Measurements from ENCODE around the gene HBA2. TPM values are rescaled to one million over a fixed set of nuclear protein-coding genes. Genes with fewer than 3 reads are reported as not detected.

HBA2 gene
- total RNA-seq, 1 experiment from 2014 or later: not detected

DNA sequence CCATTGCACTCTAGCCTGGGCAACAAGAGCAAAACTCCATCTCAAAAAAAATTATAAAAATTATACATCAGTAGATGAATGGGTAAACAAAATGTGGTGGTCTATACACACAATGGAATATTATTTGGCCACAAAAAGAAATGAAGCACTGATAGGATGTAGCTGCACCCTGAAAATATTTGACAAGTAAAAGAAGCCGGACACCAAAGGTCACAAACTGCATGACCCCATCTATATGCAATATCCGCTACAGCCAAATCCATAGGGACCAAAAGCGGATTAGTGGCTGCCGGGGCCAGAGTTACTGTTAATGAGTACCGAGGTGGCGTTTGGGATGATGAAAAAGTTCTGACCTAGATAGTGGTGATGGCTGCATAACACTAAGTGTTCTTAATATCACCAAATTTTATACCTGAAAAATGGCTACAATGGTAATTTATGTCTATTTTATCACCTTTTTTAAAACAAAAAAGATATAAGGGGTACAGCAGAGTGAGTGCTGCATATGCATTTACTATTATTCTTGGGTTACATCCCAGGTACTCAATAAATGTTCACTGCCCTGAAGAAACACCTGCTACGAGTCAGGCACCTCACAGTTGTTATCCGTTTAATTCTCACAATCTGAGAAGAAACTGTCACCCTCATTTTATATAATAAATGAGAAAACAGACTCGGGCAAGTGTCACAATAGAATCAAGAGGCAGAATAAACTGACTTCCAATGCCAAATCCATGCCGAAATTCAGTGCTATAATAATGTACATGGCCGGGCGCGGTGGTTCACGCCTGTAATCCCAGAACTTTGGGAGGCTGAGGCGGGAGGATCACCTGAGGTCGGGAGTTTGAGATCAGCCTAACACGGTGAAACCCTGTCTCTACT is 6.8 kb downstream of the HBA2 start:
- Histone ChIP-seq H3K9ac (ENCODE audit: low read length) (no peak overlapping the region), H3K9me2 (replicated peaks; ENCODE audit: low read length) (no peaks in the 10 kb centered on the region), H3K27me3 (ENCODE audit: low read length) (peaks cover 17% of the 10 kb centered on the region), H3K4me3 (ENCODE audit: low read length) (no peak overlapping the region), H3F3A (ENCODE audit: low read length, unreplicated experiment) (no peaks in the 10 kb centered on the region), H2AFZ (ENCODE audit: low read length) (no peak overlapping the region), H3K36me3 (ENCODE audit: low read depth, low read length) (no peaks in the 10 kb centered on the region), H3K79me2 (ENCODE audit: low read length) (no peaks in the 10 kb centered on the region), H3K4me2 (ENCODE audit: low read length) (no peak overlapping the region), H3K9me3 (ENCODE audit: low read length) (no peaks in the 10 kb centered on the region), H3K27ac (ENCODE audit: low read length) (no peak overlapping the region), H3K4me1 (ENCODE audit: insufficient read depth, low read length) (peaks cover 5% of the 10 kb centered on the region; the same call in 1 of the 2 replicates), H4K20me1 (ENCODE audit: low read length) (no peaks in the 10 kb centered on the region)
- TF ChIP-seq EZH2 (IDR thresholded peaks at IDR 0.05; ENCODE audit: low read length, unreplicated experiment) (no peak), EZH2phosphoT487 (IDR thresholded peaks at IDR 0.05; ENCODE audit: borderline replicate concordance, low read length) (no peak)
- TF ChIP-seq, protein P1, sequence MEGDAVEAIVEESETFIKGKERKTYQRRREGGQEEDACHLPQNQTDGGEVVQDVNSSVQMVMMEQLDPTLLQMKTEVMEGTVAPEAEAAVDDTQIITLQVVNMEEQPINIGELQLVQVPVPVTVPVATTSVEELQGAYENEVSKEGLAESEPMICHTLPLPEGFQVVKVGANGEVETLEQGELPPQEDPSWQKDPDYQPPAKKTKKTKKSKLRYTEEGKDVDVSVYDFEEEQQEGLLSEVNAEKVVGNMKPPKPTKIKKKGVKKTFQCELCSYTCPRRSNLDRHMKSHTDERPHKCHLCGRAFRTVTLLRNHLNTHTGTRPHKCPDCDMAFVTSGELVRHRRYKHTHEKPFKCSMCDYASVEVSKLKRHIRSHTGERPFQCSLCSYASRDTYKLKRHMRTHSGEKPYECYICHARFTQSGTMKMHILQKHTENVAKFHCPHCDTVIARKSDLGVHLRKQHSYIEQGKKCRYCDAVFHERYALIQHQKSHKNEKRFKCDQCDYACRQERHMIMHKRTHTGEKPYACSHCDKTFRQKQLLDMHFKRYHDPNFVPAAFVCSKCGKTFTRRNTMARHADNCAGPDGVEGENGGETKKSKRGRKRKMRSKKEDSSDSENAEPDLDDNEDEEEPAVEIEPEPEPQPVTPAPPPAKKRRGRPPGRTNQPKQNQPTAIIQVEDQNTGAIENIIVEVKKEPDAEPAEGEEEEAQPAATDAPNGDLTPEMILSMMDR (conservative IDR thresholded peaks at IDR 0.05; ENCODE audit: low read depth, low read length): no peak
- no TSS peak for BruUV-seq (replicated peaks)
- DNase-seq: no peak
- ChIA-PET POLR2A (ENCODE audit: unreplicated experiment) (no interaction called here), CTCF (no interaction called here)
- intact Hi-C loops (cut with micrococcal nuclease): loop anchor here (2.0 kb wide), 1 partner anchor 73 kb away; no protein-coding TSS in a partner anchor
- ATAC-seq: no peak

DNA sequence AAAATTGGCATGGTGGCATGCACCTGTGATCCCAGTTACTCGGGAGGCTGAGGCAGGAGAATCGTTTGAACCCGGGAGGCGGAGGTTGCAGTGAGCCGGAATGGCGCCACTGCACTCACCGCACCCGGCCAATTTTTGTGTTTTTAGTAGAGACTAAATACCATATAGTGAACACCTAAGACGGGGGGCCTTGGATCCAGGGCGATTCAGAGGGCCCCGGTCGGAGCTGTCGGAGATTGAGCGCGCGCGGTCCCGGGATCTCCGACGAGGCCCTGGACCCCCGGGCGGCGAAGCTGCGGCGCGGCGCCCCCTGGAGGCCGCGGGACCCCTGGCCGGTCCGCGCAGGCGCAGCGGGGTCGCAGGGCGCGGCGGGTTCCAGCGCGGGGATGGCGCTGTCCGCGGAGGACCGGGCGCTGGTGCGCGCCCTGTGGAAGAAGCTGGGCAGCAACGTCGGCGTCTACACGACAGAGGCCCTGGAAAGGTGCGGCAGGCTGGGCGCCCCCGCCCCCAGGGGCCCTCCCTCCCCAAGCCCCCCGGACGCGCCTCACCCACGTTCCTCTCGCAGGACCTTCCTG is 7.5 kb downstream of the HBA2 start, which contains the start of gene HBQ1:
Gene HBQ1 (plus strand): TSS at position 359 of the 575 bp plus-strand sequence. CDS start 28 bp downstream, at position 387.
- CTCF ChIA-PET: no interaction called here
- no peak for DNase-seq
- no peak within 1 kb of the TSS for H3K9ac ChIP-seq (ENCODE audit: low read length)

DNA sequence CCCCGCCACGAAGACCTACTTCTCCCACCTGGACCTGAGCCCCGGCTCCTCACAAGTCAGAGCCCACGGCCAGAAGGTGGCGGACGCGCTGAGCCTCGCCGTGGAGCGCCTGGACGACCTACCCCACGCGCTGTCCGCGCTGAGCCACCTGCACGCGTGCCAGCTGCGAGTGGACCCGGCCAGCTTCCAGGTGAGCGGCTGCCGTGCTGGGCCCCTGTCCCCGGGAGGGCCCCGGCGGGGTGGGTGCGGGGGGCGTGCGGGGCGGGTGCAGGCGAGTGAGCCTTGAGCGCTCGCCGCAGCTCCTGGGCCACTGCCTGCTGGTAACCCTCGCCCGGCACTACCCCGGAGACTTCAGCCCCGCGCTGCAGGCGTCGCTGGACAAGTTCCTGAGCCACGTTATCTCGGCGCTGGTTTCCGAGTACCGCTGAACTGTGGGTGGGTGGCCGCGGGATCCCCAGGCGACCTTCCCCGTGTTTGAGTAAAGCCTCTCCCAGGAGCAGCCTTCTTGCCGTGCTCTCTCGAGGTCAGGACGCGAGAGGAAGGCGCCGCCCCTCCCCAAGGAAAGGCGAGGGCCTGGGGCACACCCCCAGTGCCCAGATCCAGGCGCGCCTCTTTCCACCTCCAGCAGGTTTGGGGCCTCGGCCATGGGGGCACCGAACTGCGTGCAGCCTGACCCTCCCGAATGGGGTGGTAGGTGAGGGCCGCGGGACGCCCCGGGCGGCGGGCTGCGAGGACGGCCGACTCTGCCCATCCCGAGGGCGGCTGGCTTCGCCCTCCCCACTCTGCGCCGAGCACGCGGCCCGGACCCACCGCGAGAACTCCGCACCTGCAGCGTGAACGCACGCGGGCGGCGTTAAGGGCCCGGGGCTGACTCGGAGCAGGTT is 8.2 kb downstream of the HBA2 start:
- peak overlapping the region; percentile 81 for H2AFZ ChIP-seq (ENCODE audit: low read length)
- BruUV-seq (replicated peaks): no TSS peak
- peak overlapping the region; percentile 76 for H3K4me2 ChIP-seq (ENCODE audit: low read length)
- ChIA-PET POLR2A (ENCODE audit: unreplicated experiment) (no interaction called here), CTCF (interaction anchor here (0.8 kb wide), 1 partner anchor 74 kb away, joined by 3 read pairs; no protein-coding TSS in a partner anchor)
- no peak overlapping the region for H3K27ac ChIP-seq (ENCODE audit: low read length)
- H3K36me3 ChIP-seq (ENCODE audit: low read depth, low read length): no peaks in the 10 kb centered on the region
- TF ChIP-seq EZH2phosphoT487 (IDR thresholded peaks at IDR 0.05; ENCODE audit: borderline replicate concordance, low read length) (no peak), EZH2 (IDR thresholded peaks at IDR 0.05; ENCODE audit: low read length, unreplicated experiment) (no peak)
- TF ChIP-seq, protein P1 (conservative IDR thresholded peaks at IDR 0.05; ENCODE audit: low read depth, low read length): no peak
- H3K27me3 ChIP-seq (ENCODE audit: low read length): peaks cover 10% of the 10 kb centered on the region
- peak; percentile 73 for ATAC-seq
- peak overlapping the region; percentile 42 for H3K4me3 ChIP-seq (ENCODE audit: low read length)
- no peaks in the 10 kb centered on the region for H4K20me1 ChIP-seq (ENCODE audit: low read length)
- no peaks in the 10 kb centered on the region for H3K79me2 ChIP-seq (ENCODE audit: low read length)
- H3K9ac ChIP-seq (ENCODE audit: low read length): no peak overlapping the region
- no peaks in the 10 kb centered on the region for H3K9me3 ChIP-seq (ENCODE audit: low read length)
- intact Hi-C loops (cut with micrococcal nuclease): loop anchor here (2.0 kb wide), 1 partner anchor 74 kb away; no protein-coding TSS in a partner anchor
- H3F3A ChIP-seq (ENCODE audit: low read length, unreplicated experiment): no peaks in the 10 kb centered on the region
- H3K4me1 ChIP-seq (ENCODE audit: insufficient read depth, low read length): peaks cover 5% of the 10 kb centered on the region; the same call in 1 of the 2 replicates
- H3K9me2 ChIP-seq (replicated peaks; ENCODE audit: low read length): no peaks in the 10 kb centered on the region
- no peak for DNase-seq

More for the DNA sequence above, 7.5 kb downstream of the HBA2 start, which contains the start of gene HBQ1:
- Histone ChIP-seq H3K4me2 (ENCODE audit: low read length) (peak within 1 kb of the TSS; percentile 76), H3F3A (ENCODE audit: low read length, unreplicated experiment) (no peaks in the 10 kb centered on the region), H3K4me1 (ENCODE audit: insufficient read depth, low read length) (peaks cover 5% of the 10 kb centered on the region; the same call in 1 of the 2 replicates), H3K4me3 (ENCODE audit: low read length) (peak within 1 kb of the TSS; percentile 42), H3K27me3 (ENCODE audit: low read length) (peaks cover 14% of the 10 kb centered on the region), H3K36me3 (ENCODE audit: low read depth, low read length) (no peaks in the 10 kb centered on the region), H4K20me1 (ENCODE audit: low read length) (no peaks in the 10 kb centered on the region), H3K9me2 (replicated peaks; ENCODE audit: low read length) (no peaks in the 10 kb centered on the region), H2AFZ (ENCODE audit: low read length) (peak within 1 kb of the TSS; percentile 81), H3K9me3 (ENCODE audit: low read length) (no peaks in the 10 kb centered on the region), H3K79me2 (ENCODE audit: low read length) (no peaks in the 10 kb centered on the region), H3K27ac (ENCODE audit: low read length) (no peak within 1 kb of the TSS)
- ATAC-seq: no peak
- no peak for TF ChIP-seq EZH2phosphoT487 (IDR thresholded peaks at IDR 0.05; ENCODE audit: borderline replicate concordance, low read length)
- POLR2A ChIA-PET (ENCODE audit: unreplicated experiment): no interaction called here
- no TSS peak for BruUV-seq (replicated peaks)
- intact Hi-C loops (cut with micrococcal nuclease): loop anchor here (2.0 kb wide), 1 partner anchor 73 kb away; no protein-coding TSS in a partner anchor

Measured in PC-3 (cell line).